Glutamatergic neuron (in vitro differentiated cells): ENCODE measurements around the gene TLR2. TPM values are rescaled to one million over a fixed set of nuclear protein-coding genes. Genes with fewer than 3 reads are reported as not detected.
A peak's percentile ranks its signal among the peaks of the same experiment; 100 is the strongest.

Experiments
- DNase-seq: peaks from one replicate; pipeline ENCODE4 v3.0.0; 2022
- H3K27ac Mint-ChIP-seq: one replicate; pipeline ENCODE4 v1.8.0; 2020; ENCODE audit warnings: mild to moderate bottlenecking, mixed read lengths, inconsistent platforms; ENCODE audit not compliant: unreplicated experiment
- H3K27me3 Mint-ChIP-seq: one replicate; pipeline ENCODE4 v1.8.0; 2020; ENCODE audit warnings: mild to moderate bottlenecking, moderate library complexity, mixed read lengths, inconsistent platforms; ENCODE audit not compliant: unreplicated experiment
- H3K36me3 Mint-ChIP-seq: one replicate; pipeline ENCODE4 v1.8.0; 2020; ENCODE audit warnings: mild to moderate bottlenecking, mixed read lengths, inconsistent platforms; ENCODE audit not compliant: unreplicated experiment
- H3K4me1 Mint-ChIP-seq: one replicate; pipeline ENCODE4 v1.8.0; 2020; ENCODE audit warnings: mild to moderate bottlenecking, low read depth, mixed read lengths, inconsistent platforms; ENCODE audit not compliant: unreplicated experiment
- H3K4me3 Mint-ChIP-seq: one replicate; pipeline ENCODE4 v1.8.0; 2020; ENCODE audit warnings: mild to moderate bottlenecking, mixed read lengths, inconsistent platforms; ENCODE audit not compliant: unreplicated experiment
- H3K9me3 Mint-ChIP-seq: one replicate; pipeline ENCODE4 v1.8.0; 2020; ENCODE audit warnings: mild to moderate bottlenecking, moderate library complexity, mixed read lengths, inconsistent platforms; ENCODE audit not compliant: unreplicated experiment
- total RNA-seq: library from RNA; stranded (reverse); fragmentation: NEBNext Ultra II Directional; extraction: Animal tissue kit (Norgen Biotek cat#: 25700); gene quantifications from one replicate; pipeline ENCODE4 v1.2.1, GENCODE V29; 2021; ENCODE audit not compliant: unreplicated experiment
- TF ChIP-seq, protein P1 (sequence below): fragments of 200-600 bp; sonication (generic); IDR thresholded peaks from one replicate; pipeline ENCODE4 v1.5.0; 2021; ENCODE audit not compliant: partially characterized antibody, unreplicated experiment

The TLR2 gene
- total RNA-seq, 1 donor from 2014 or later: not detected

- no peak overlapping the region for H3K4me3 Mint-ChIP-seq
- no peaks in the 10 kb centered on the region for H3K27me3 Mint-ChIP-seq
- DNase-seq: no peak
These were observed 38.9 kb upstream of the TLR2 start for GRCh38 chr4:153645183-153645582.

GRCh38 chr4:153646261-153646660 lies 37.8 kb upstream of the TLR2 start:
- no peaks in the 10 kb centered on the region for H3K27me3 Mint-ChIP-seq
- no peaks in the 10 kb centered on the region for H3K36me3 Mint-ChIP-seq
- DNase-seq: no peak
- no peak overlapping the region for H3K4me3 Mint-ChIP-seq
- peaks cover 2% of the 10 kb centered on the region for H3K9me3 Mint-ChIP-seq
- H3K4me1 Mint-ChIP-seq: no peaks in the 10 kb centered on the region
- TF ChIP-seq, protein P1, sequence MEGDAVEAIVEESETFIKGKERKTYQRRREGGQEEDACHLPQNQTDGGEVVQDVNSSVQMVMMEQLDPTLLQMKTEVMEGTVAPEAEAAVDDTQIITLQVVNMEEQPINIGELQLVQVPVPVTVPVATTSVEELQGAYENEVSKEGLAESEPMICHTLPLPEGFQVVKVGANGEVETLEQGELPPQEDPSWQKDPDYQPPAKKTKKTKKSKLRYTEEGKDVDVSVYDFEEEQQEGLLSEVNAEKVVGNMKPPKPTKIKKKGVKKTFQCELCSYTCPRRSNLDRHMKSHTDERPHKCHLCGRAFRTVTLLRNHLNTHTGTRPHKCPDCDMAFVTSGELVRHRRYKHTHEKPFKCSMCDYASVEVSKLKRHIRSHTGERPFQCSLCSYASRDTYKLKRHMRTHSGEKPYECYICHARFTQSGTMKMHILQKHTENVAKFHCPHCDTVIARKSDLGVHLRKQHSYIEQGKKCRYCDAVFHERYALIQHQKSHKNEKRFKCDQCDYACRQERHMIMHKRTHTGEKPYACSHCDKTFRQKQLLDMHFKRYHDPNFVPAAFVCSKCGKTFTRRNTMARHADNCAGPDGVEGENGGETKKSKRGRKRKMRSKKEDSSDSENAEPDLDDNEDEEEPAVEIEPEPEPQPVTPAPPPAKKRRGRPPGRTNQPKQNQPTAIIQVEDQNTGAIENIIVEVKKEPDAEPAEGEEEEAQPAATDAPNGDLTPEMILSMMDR: no peak
- no peak overlapping the region for H3K27ac Mint-ChIP-seq

More at GRCh38 chr4:153645183-153645582, 38.9 kb upstream of the TLR2 start:
- TF ChIP-seq, protein P1: peak; percentile 26
- Mint-ChIP-seq H3K36me3 (no peaks in the 10 kb centered on the region), H3K4me1 (no peaks in the 10 kb centered on the region), H3K27ac (no peak overlapping the region), H3K9me3 (peaks cover 2% of the 10 kb centered on the region)

- H3K27me3 Mint-ChIP-seq: no peaks in the 10 kb centered on the region
- H3K27ac Mint-ChIP-seq: no peak overlapping the region
- no peak overlapping the region for H3K4me3 Mint-ChIP-seq
- peaks cover 2% of the 10 kb centered on the region for H3K9me3 Mint-ChIP-seq
- H3K4me1 Mint-ChIP-seq: no peaks in the 10 kb centered on the region
- TF ChIP-seq, protein P1: no peak
- no peak for DNase-seq
- H3K36me3 Mint-ChIP-seq: no peaks in the 10 kb centered on the region
These were observed 37.1 kb upstream of the TLR2 start for GRCh38 chr4:153646978-153647377.

DNA sequence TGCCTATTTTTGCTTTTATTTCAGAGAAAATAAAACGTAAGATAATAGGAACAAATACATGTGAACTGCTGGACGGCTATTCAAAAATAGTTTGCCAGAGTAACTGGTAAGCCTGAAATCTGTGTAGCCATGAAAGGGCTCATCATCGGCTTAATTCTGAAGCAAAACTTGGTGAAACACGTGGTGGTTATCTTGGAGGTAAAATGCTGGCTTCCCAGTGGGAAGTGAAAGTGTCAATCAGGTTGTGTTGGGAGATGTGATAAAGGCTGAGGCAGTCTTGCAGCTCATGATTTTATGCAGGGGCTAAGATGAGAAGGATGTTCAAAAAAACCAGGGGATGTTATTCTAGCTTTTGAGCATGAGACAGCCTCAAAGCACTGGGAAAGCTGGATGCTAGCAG lies 36.1 kb upstream of the TLR2 start:
- Mint-ChIP-seq H3K36me3 (no peaks in the 10 kb centered on the region), H3K4me1 (no peaks in the 10 kb centered on the region), H3K9me3 (no peaks in the 10 kb centered on the region), H3K27me3 (no peaks in the 10 kb centered on the region), H3K4me3 (no peak overlapping the region), H3K27ac (no peak overlapping the region)
- no peak for DNase-seq
- TF ChIP-seq, protein P1: no peak

DNA sequence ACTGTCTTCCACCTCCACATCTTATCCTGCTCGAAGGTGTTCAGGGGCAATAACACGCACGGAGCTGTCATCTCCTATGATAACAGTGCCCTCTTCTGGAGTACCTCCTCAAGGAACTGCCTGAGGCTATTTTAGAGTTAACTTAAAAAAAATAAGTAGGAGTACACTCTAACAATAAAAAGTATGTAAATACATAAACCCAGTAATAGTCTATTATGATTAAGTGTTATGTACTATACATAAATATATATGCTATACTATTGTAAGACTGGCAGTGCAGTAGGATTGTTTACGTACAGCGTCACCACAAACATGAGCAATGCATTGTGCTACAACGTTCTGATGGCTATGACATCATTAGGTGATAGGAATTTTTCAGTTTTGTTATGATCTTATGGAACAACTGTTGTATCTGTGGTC lies 34.5 kb upstream of the TLR2 start:
- no peak overlapping the region for H3K27ac Mint-ChIP-seq
- no peaks in the 10 kb centered on the region for H3K27me3 Mint-ChIP-seq
- TF ChIP-seq, protein P1: peak; percentile 33
- no peaks in the 10 kb centered on the region for H3K9me3 Mint-ChIP-seq
- no peaks in the 10 kb centered on the region for H3K36me3 Mint-ChIP-seq
- no peak for DNase-seq
- H3K4me3 Mint-ChIP-seq: no peak overlapping the region
- no peaks in the 10 kb centered on the region for H3K4me1 Mint-ChIP-seq
